CD1c-positive myeloid dendritic cell (primary cell): ENCODE results near the gene HLCS.

Experiments used
- DNase-seq: peaks from one replicate; pipeline ENCODE4 v3.0.0-alpha.2; 2016; ENCODE audit errors: extremely low spot score

The HLCS gene

GRCh38 chr21:36704281-36704957 is 262.1 kb downstream of the HLCS start:
- DNase-seq = no peak

- DNase-seq = no peak
Measured at GRCh38 chr21:36703626-36704280, 262.7 kb downstream of the HLCS start.

GRCh38 chr21:36703123-36703522 is 263.3 kb downstream of the HLCS start:
- no peak for DNase-seq

- no peak for DNase-seq
Measured at GRCh38 chr21:36702622-36702968, 263.9 kb downstream of the HLCS start.

GRCh38 chr21:36701756-36702621 is 264.5 kb downstream of the HLCS start:
- no peak for DNase-seq

- DNase-seq = no peak
Measured at GRCh38 chr21:36700971-36701755, 265.3 kb downstream of the HLCS start.
